CD4-positive, alpha-beta T cell (primary cell): Measurements from ENCODE around the gene ZNF784. TPM values are rescaled to one million over a fixed set of nuclear protein-coding genes. Genes with fewer than 3 reads are reported as not detected.
"Not testable (repeated sequence)": the region's sequence is repeated elsewhere in the genome, so short reads cannot be mapped to it uniquely, and the experiment has no call there.

Experiments
- ATAC-seq: fragments of 200-7000 bp; cut with Tn5 transposase; one replicate; pipeline ENCODE4 v1.10.0; 2022; ENCODE audit warnings: mild to moderate bottlenecking; ENCODE audit not compliant: poor library complexity
- CTCF ChIA-PET: fragments of 350-600 bp; sonication (Branson Sonifier 250); formaldehyde crosslinking; loops from one replicate; lab custom pipeline; 2021; ENCODE audit warnings: antibody characterized with exemption, inconsistent platforms; lab: Charles Lee
- POLR2A ChIA-PET: fragments of 350-600 bp; sonication (Branson Sonifier 250); formaldehyde crosslinking; loops from one replicate; lab custom pipeline; 2021; ENCODE audit warnings: antibody characterized with exemption, inconsistent platforms; lab: Charles Lee
- DNase-seq, 14 experiments: peaks; one replicate each; pipeline ENCODE4 v3.0.0-alpha.2; 2013 to 2020; ENCODE audit warnings: mixed read lengths in 2 of 14
- H3K27ac ChIP-seq, 2 donors: one replicate each; pipeline versions ENCODE4 v1.5.1 to v1.7.0; 2013; ENCODE audit warnings: low read length in 2 of 2, low read depth in 1 of 2, mild to moderate bottlenecking in 1 of 2
- H3K27me3 ChIP-seq, 2 experiments: 1 replicate in 1 of 2; 2 replicates in 1 of 2; pipeline versions ENCODE4 v1.6.1 to v1.7.0; 2013; ENCODE audit warnings: low read length in 2 of 2, control low read depth in 1 of 2, mild to moderate bottlenecking in 1 of 2, moderate library complexity in 1 of 2; ENCODE audit not compliant: insufficient read depth in 2 of 2, control insufficient read depth in 1 of 2
- H3K36me3 ChIP-seq: one replicate; pipeline ENCODE4 v1.6.1; 2013; ENCODE audit warnings: low read length, control low read depth; ENCODE audit not compliant: insufficient read depth
- H3K4me1 ChIP-seq: one replicate; pipeline ENCODE4 v1.6.1; 2013; ENCODE audit warnings: low read length, control low read depth; ENCODE audit not compliant: insufficient read depth
- H3K4me3 ChIP-seq: one replicate; pipeline ENCODE4 v1.5.1; 2013; ENCODE audit warnings: mild to moderate bottlenecking, low read length, moderate library complexity
- H3K9me3 ChIP-seq, 2 experiments: 1 replicate in 1 of 2; 2 replicates in 1 of 2; pipeline versions ENCODE4 v1.6.1 to v1.7.0; 2013; ENCODE audit warnings: low read length in 2 of 2, mild to moderate bottlenecking in 2 of 2, control low read depth in 1 of 2, moderate library complexity in 1 of 2; ENCODE audit not compliant: control insufficient read depth in 1 of 2, insufficient read depth in 1 of 2
- H3K27ac Mint-ChIP-seq: one replicate; pipeline ENCODE4 v1.8.0; 2020; ENCODE audit warnings: mixed read lengths
- H3K27me3 Mint-ChIP-seq: one replicate; pipeline ENCODE4 v1.8.0; 2021; ENCODE audit warnings: mixed read lengths
- H3K36me3 Mint-ChIP-seq: one replicate; pipeline ENCODE4 v1.8.0; 2021; ENCODE audit warnings: low read depth, mixed read lengths
- H3K4me1 Mint-ChIP-seq: one replicate; pipeline ENCODE4 v1.8.0; 2021; ENCODE audit warnings: low read depth, mixed read lengths
- H3K4me3 Mint-ChIP-seq: one replicate; pipeline ENCODE4 v1.8.0; 2020; ENCODE audit warnings: mild to moderate bottlenecking, mixed read lengths
- H3K9me3 Mint-ChIP-seq: one replicate; pipeline ENCODE4 v1.8.0; 2020; ENCODE audit warnings: mixed read lengths
- CTCF ChIP-seq: fragments of 200-600 bp; IDR thresholded peaks from one replicate; pipeline ENCODE4 v1.8.0; 2022; ENCODE audit warnings: antibody characterized with exemption, mild to moderate bottlenecking
- intact Hi-C, 2 experiments: fragments of 100-400 bp; cut with DNase I in 1 of 2; cut with micrococcal nuclease in 1 of 2; formaldehyde crosslinking; loops; one replicate each; pipeline versions ENCODE4 v1.15.1 to v1.9.0; 2023 to 2025; cut with DNase I, micrococcal nuclease
- total RNA-seq, 174 experiments: library from RNA in 2 of 174; stranded (reverse) in 2 of 174; gene quantifications; one replicate each; pipeline ENCODE4 v1.2.3 and lab custom pipeline; 2021 to 2026

ZNF784 gene
- total RNA-seq, 2 experiments from 2014 or later = 11.2 to 11.8 TPM

- ChIA-PET POLR2A (interaction anchor here (2.5 to 2.7 kb wide), 2 partner anchors 17 to 52 kb away, joined by 17 to 18 read pairs; partner anchors contain the start of genes FIZ1 and ZNF524), CTCF (interaction anchor here (4.7 kb wide), 1 partner anchor 50 kb away, joined by 19 read pairs; no protein-coding TSS in a partner anchor)
- H3K4me3 Mint-ChIP-seq = peak overlapping the region; percentile 63
- H3K36me3 ChIP-seq, H3K27ac Mint-ChIP-seq, H3K27me3 ChIP-seq, H3K27me3 Mint-ChIP-seq, DNase-seq, ATAC-seq, H3K27ac ChIP-seq, intact Hi-C loops, H3K9me3 Mint-ChIP-seq, H3K4me3 ChIP-seq: not testable (repeated sequence)
- peaks cover 46% of the 10 kb centered on the region for H3K4me1 Mint-ChIP-seq
- Histone ChIP-seq H3K4me1 (peaks cover 41% of the 10 kb centered on the region), H3K9me3 (peaks cover 0 to 12% of the 10 kb centered on the region in 2 experiments)
- peaks cover 14% of the 10 kb centered on the region for H3K36me3 Mint-ChIP-seq
Measured at GRCh38 chr19:55582284-55582683, 42.1 kb downstream of the ZNF784 start.

- DNase-seq = no peak
- no peaks in the 10 kb centered on the region for H3K27me3 Mint-ChIP-seq
- H3K36me3 Mint-ChIP-seq = peaks cover 18% of the 10 kb centered on the region
- ATAC-seq = no peak
- H3K4me1 Mint-ChIP-seq = peaks cover 42% of the 10 kb centered on the region
- intact Hi-C loops = loop anchor here (2.0 kb wide), 2 partner anchors 17 to 53 kb away; partner anchors contain the start of gene FIZ1 (in 1 of the 2)
- H3K4me1 ChIP-seq = peaks cover 36% of the 10 kb centered on the region
- H3K27ac Mint-ChIP-seq = peak overlapping the region; percentile 86
- ChIA-PET POLR2A (interaction anchor here (1.1 to 2.7 kb wide), 3 partner anchors 18 to 174 kb away, joined by 4 to 18 read pairs (median 17); partner anchors contain the start of genes FIZ1, UBE2S and ZNF524), CTCF (interaction anchor here (1.3 to 4.7 kb wide), 2 partner anchors 17 to 50 kb away, joined by 3 to 19 read pairs; partner anchors contain the start of gene FIZ1)
- no peaks in the 10 kb centered on the region for H3K36me3 ChIP-seq
- TF ChIP-seq CTCF = no peak
- H3K9me3 ChIP-seq = peaks cover 0 to 15% of the 10 kb centered on the region in 2 experiments
- no peaks in the 10 kb centered on the region for H3K27me3 ChIP-seq
- H3K4me3 Mint-ChIP-seq = peak overlapping the region; percentile 63
- no peak overlapping the region for H3K27ac ChIP-seq
- no peaks in the 10 kb centered on the region for H3K9me3 Mint-ChIP-seq
- H3K4me3 ChIP-seq = no peak overlapping the region
Measured at GRCh38 chr19:55581823-55582223, 42.5 kb downstream of the ZNF784 start.

- Mint-ChIP-seq H3K27me3 (no peaks in the 10 kb centered on the region), H3K9me3 (no peaks in the 10 kb centered on the region), H3K4me3 (peak overlapping the region; percentile 89), H3K4me1 (peaks cover 36% of the 10 kb centered on the region), H3K27ac (peak overlapping the region; percentile 86), H3K36me3 (peaks cover 21% of the 10 kb centered on the region)
- H3K4me1 ChIP-seq = peaks cover 31% of the 10 kb centered on the region
- intact Hi-C loops = loop anchor here (2.0 kb wide), 2 partner anchors 18 to 54 kb away; partner anchors contain the start of gene FIZ1 (in 1 of the 2)
- H3K27ac ChIP-seq = peak overlapping the region; percentile 49 to 52
- CTCF ChIA-PET = interaction anchor here (0.9 to 4.7 kb wide), 3 partner anchors 18 to 51 kb away, joined by 3 to 19 read pairs (median 4); partner anchors contain the start of gene FIZ1
- ATAC-seq (no peak), DNase-seq (peak in 4 of 14 experiments; percentile 11 to 49 (median 41))
- H3K4me3 ChIP-seq = peak overlapping the region; percentile 78
- peaks cover 0 to 15% of the 10 kb centered on the region in 2 experiments for H3K9me3 ChIP-seq
- no peaks in the 10 kb centered on the region for H3K27me3 ChIP-seq
- no peak for TF ChIP-seq CTCF
- no peaks in the 10 kb centered on the region for H3K36me3 ChIP-seq
- POLR2A ChIA-PET = interaction anchor here (0.7 to 2.7 kb wide), 9 partner anchors 18 to 174 kb away, joined by 3 to 18 read pairs (median 4); partner anchors contain the start of genes FIZ1, UBE2S, ZNF524 and ZNF784
Measured at GRCh38 chr19:55581145-55581822, 43.1 kb downstream of the ZNF784 start.
